SK-N-SH treated with all-trans-retinoic acid at 6 μM for 48 hours (cell line): ENCODE results near the gene VWC2L.

ENCODE experiments used
- ATAC-seq: fragments of 200-7000 bp; cut with Tn5 transposase; 3 replicates; pipeline ENCODE4 v1.9.1; 2020; ENCODE audit warnings: mild to moderate bottlenecking, moderate library complexity
- ARNTL ChIP-seq: fragments of 450-650 bp; formaldehyde crosslinking; IDR thresholded peaks from 2 replicates; pipeline ENCODE4 v1.5.0; 2020; ENCODE audit warnings: low read depth, mild to moderate bottlenecking, moderate library complexity, borderline replicate concordance
- BACH2 ChIP-seq: fragments of 250-450 bp; sonication (Bioruptor Pico); IDR thresholded peaks from 2 replicates; pipeline ENCODE4 v1.9.0; 2021; ENCODE audit warnings: mild to moderate bottlenecking, borderline replicate concordance
- CREB5 ChIP-seq: fragments of 250-450 bp; sonication (Bioruptor Pico); IDR thresholded peaks from 2 replicates; pipeline ENCODE4 v1.5.1; 2020; ENCODE audit warnings: low read depth, mild to moderate bottlenecking, moderate library complexity
- CSDC2 ChIP-seq: fragments of 250-450 bp; sonication (Bioruptor Pico); IDR thresholded peaks from 2 replicates; pipeline ENCODE4 v1.5.0; 2020; ENCODE audit warnings: mild to moderate bottlenecking, moderate library complexity
- ESRRG ChIP-seq: fragments of 250-450 bp; sonication (Bioruptor Pico); IDR thresholded peaks from 2 replicates; pipeline ENCODE4 v1.6.1; 2021; ENCODE audit warnings: mild to moderate bottlenecking
- GLIS3 ChIP-seq: fragments of 250-450 bp; sonication (Bioruptor Pico); IDR thresholded peaks from 2 replicates; pipeline ENCODE4 v1.5.0; 2020; ENCODE audit warnings: mild to moderate bottlenecking, moderate library complexity
- ISL1 ChIP-seq: fragments of 250-450 bp; sonication (Bioruptor Pico); IDR thresholded peaks from 2 replicates; pipeline ENCODE4 v2.1.2; 2022; ENCODE audit warnings: mild to moderate bottlenecking, moderate library complexity
- OSR1 ChIP-seq: fragments of 250-450 bp; sonication (Bioruptor Pico); IDR thresholded peaks from 2 replicates; pipeline ENCODE4 v1.8.0; 2022; ENCODE audit warnings: moderate library complexity, mild to moderate bottlenecking, inconsistent platforms
- PATZ1 ChIP-seq: fragments of 250-450 bp; sonication (Bioruptor Pico); IDR thresholded peaks from 2 replicates; pipeline ENCODE4 v1.8.0; 2020; ENCODE audit warnings: mild to moderate bottlenecking, moderate library complexity, borderline replicate concordance
- PPARA ChIP-seq: fragments of 250-450 bp; sonication (Bioruptor Pico); IDR thresholded peaks from 2 replicates; pipeline ENCODE4 v1.5.0; 2020; ENCODE audit warnings: mild to moderate bottlenecking, borderline replicate concordance
- RARB ChIP-seq: fragments of 250-450 bp; sonication (Bioruptor Pico); IDR thresholded peaks from 2 replicates; pipeline ENCODE4 v1.8.0; 2021; ENCODE audit warnings: mild to moderate bottlenecking, moderate library complexity
- SNAI2 ChIP-seq: fragments of 250-450 bp; sonication (Bioruptor Pico); IDR thresholded peaks from 2 replicates; pipeline ENCODE4 v1.5.0; 2020; ENCODE audit warnings: mild to moderate bottlenecking, moderate library complexity
- TCF4 ChIP-seq: fragments of 250-450 bp; sonication (Bioruptor Pico); IDR thresholded peaks from 2 replicates; pipeline ENCODE4 v1.8.0; 2021; ENCODE audit warnings: mild to moderate bottlenecking, moderate library complexity, borderline replicate concordance
- TOX ChIP-seq: fragments of 250-450 bp; sonication (Bioruptor Pico); IDR thresholded peaks from 2 replicates; pipeline ENCODE4 v1.8.0; 2021; ENCODE audit warnings: mild to moderate bottlenecking, moderate library complexity, borderline replicate concordance
- ZFP3 ChIP-seq: fragments of 250-450 bp; sonication (Bioruptor Pico); IDR thresholded peaks from 2 replicates; pipeline ENCODE4 v1.5.0; 2020; ENCODE audit warnings: mild to moderate bottlenecking, moderate library complexity
- ZFP30 ChIP-seq: fragments of 450-650 bp; formaldehyde crosslinking; IDR thresholded peaks from 2 replicates; pipeline ENCODE4 v1.5.0; 2022; ENCODE audit warnings: mild to moderate bottlenecking, moderate library complexity
- ZNF565 ChIP-seq: fragments of 450-650 bp; formaldehyde crosslinking; conservative IDR thresholded peaks from 2 replicates; pipeline ENCODE4 v1.5.0; 2020; ENCODE audit warnings: low read depth, mild to moderate bottlenecking, moderate library complexity
- ZNF70 ChIP-seq: fragments of 450-650 bp; formaldehyde crosslinking; IDR thresholded peaks from 2 replicates; pipeline ENCODE4 v1.5.0; 2020; ENCODE audit warnings: mild to moderate bottlenecking, moderate library complexity
- ZNF8 ChIP-seq: fragments of 450-650 bp; formaldehyde crosslinking; IDR thresholded peaks from 2 replicates; pipeline ENCODE4 v1.5.0; 2020; ENCODE audit warnings: mild to moderate bottlenecking, moderate library complexity
- TF ChIP-seq, protein P1 (sequence below): fragments of 250-450 bp; sonication (Bioruptor Pico); IDR thresholded peaks from 2 replicates; pipeline ENCODE4 v1.5.0; 2020; ENCODE audit warnings: mild to moderate bottlenecking, moderate library complexity
- TF ChIP-seq, protein P2 (sequence below): fragments of 250-450 bp; sonication (Bioruptor Pico); IDR thresholded peaks from 2 replicates; pipeline ENCODE4 v1.8.0; 2021; ENCODE audit warnings: low read depth, mild to moderate bottlenecking, moderate library complexity, borderline replicate concordance
- TF ChIP-seq, protein P3 (sequence below): fragments of 250-450 bp; sonication (Bioruptor Pico); IDR thresholded peaks from 2 replicates; pipeline ENCODE4 v1.5.1; 2021; ENCODE audit warnings: mild to moderate bottlenecking, moderate library complexity

Gene VWC2L

DNA sequence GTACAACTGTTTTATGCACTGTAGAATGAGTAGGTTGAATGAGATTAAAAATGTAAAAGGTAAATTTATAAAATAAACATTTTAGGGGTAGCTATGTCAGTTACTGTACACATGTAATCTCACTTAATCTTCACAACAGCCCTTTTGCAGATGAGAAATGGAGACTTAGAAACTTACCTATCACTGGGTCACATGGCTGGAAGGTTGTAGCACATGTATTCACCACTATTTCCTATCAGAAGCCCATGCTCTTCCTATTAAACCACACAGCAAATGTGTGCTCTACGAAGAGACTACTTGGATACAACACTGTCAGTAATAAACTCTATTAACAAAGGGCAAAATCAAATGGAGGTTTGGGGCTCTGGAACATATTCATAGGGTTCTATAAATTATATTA, 60.5 kb downstream of the VWC2L start:
- TF ChIP-seq ZNF565 (no peak), ZFP3 (CRISPR knock-in tag) (no peak), ESRRG (CRISPR knock-in tag) (no peak), OSR1 (CRISPR knock-in tag) (no peak), ZFP30 (CRISPR knock-in tag) (no peak), PPARA (no peak), CSDC2 (CRISPR knock-in tag) (no peak), RARB (no peak), PATZ1 (no peak), ZNF8 (CRISPR knock-in tag) (no peak), SNAI2 (no peak), GLIS3 (CRISPR knock-in tag) (no peak), ISL1 (CRISPR knock-in tag) (no peak), CREB5 (CRISPR knock-in tag) (no peak), TOX (CRISPR knock-in tag) (no peak), ARNTL (no peak), ZNF70 (CRISPR knock-in tag) (no peak)
- TF ChIP-seq, protein P1, sequence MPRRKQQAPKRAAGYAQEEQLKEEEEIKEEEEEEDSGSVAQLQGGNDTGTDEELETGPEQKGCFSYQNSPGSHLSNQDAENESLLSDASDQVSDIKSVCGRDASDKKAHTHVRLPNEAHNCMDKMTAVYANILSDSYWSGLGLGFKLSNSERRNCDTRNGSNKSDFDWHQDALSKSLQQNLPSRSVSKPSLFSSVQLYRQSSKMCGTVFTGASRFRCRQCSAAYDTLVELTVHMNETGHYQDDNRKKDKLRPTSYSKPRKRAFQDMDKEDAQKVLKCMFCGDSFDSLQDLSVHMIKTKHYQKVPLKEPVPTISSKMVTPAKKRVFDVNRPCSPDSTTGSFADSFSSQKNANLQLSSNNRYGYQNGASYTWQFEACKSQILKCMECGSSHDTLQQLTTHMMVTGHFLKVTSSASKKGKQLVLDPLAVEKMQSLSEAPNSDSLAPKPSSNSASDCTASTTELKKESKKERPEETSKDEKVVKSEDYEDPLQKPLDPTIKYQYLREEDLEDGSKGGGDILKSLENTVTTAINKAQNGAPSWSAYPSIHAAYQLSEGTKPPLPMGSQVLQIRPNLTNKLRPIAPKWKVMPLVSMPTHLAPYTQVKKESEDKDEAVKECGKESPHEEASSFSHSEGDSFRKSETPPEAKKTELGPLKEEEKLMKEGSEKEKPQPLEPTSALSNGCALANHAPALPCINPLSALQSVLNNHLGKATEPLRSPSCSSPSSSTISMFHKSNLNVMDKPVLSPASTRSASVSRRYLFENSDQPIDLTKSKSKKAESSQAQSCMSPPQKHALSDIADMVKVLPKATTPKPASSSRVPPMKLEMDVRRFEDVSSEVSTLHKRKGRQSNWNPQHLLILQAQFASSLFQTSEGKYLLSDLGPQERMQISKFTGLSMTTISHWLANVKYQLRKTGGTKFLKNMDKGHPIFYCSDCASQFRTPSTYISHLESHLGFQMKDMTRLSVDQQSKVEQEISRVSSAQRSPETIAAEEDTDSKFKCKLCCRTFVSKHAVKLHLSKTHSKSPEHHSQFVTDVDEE (CRISPR knock-in tag) = no peak
- TF ChIP-seq, protein P2, sequence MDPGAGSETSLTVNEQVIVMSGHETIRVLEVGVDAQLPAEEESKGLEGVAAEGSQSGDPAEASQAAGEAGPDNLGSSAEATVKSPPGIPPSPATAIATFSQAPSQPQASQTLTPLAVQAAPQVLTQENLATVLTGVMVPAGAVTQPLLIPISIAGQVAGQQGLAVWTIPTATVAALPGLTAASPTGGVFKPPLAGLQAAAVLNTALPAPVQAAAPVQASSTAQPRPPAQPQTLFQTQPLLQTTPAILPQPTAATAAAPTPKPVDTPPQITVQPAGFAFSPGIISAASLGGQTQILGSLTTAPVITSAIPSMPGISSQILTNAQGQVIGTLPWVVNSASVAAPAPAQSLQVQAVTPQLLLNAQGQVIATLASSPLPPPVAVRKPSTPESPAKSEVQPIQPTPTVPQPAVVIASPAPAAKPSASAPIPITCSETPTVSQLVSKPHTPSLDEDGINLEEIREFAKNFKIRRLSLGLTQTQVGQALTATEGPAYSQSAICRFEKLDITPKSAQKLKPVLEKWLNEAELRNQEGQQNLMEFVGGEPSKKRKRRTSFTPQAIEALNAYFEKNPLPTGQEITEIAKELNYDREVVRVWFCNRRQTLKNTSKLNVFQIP (CRISPR knock-in tag) = no peak
- TF ChIP-seq, all 23 proteins: peak for 0
- ATAC-seq = no peak

DNA sequence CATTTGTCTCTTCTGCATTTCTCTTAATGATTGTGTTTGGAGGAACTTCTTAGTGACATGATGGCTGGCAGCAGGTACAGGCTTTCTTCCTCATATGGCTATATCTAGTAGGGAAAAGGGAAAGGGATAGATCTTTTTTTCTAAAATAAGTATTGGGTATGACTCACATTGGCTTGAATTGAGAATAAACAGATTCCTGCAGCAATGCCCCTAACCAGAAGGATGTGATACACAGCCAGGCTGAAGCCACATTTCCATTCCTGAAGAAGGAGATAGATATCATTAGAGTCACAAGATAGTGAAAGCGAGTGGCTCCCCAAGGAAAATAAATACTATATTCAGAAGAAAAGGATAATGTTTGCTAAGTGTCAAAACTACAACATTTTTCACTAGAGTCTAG, 61.1 kb downstream of the VWC2L start:
- TF ChIP-seq CSDC2 (CRISPR knock-in tag) (no peak), TOX (CRISPR knock-in tag) (no peak), CREB5 (CRISPR knock-in tag) (no peak), SNAI2 (no peak), ISL1 (CRISPR knock-in tag) (no peak), ZFP3 (CRISPR knock-in tag) (no peak), ESRRG (CRISPR knock-in tag) (no peak), OSR1 (CRISPR knock-in tag) (no peak), ZNF8 (CRISPR knock-in tag) (no peak), TCF4 (CRISPR knock-in tag) (no peak), GLIS3 (CRISPR knock-in tag) (no peak), PPARA (no peak), ZFP30 (CRISPR knock-in tag) (no peak), ZNF70 (CRISPR knock-in tag) (no peak), BACH2 (CRISPR knock-in tag) (no peak), RARB (no peak), ARNTL (no peak)
- TF ChIP-seq, protein P3, sequence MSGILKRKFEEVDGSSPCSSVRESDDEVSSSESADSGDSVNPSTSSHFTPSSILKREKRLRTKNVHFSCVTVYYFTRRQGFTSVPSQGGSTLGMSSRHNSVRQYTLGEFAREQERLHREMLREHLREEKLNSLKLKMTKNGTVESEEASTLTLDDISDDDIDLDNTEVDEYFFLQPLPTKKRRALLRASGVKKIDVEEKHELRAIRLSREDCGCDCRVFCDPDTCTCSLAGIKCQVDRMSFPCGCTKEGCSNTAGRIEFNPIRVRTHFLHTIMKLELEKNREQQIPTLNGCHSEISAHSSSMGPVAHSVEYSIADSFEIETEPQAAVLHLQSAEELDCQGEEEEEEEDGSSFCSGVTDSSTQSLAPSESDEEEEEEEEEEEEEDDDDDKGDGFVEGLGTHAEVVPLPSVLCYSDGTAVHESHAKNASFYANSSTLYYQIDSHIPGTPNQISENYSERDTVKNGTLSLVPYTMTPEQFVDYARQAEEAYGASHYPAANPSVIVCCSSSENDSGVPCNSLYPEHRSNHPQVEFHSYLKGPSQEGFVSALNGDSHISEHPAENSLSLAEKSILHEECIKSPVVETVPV (CRISPR knock-in tag) = no peak
- TF ChIP-seq, protein P1 (CRISPR knock-in tag) = no peak
- TF ChIP-seq, protein P2 (CRISPR knock-in tag) = no peak
- no peak for ATAC-seq
